HEK293T (cell line): ENCODE measurements around the gene ITPA.

Source experiments
- CTCF ChIA-PET: fragments of 350-600 bp; formaldehyde crosslinking; extraction: SDS; loops from one replicate; lab custom pipeline; 2021; ENCODE audit warnings: antibody characterized with exemption, inconsistent platforms; lab: Yijun Ruan, JAX
- POLR2A ChIA-PET: fragments of 350-600 bp; formaldehyde crosslinking; extraction: SDS; loops from one replicate; lab custom pipeline; 2020; ENCODE audit warnings: antibody characterized with exemption, inconsistent platforms; lab: Yijun Ruan, JAX
- DNase-seq: peaks from one replicate; pipeline ENCODE4 v3.0.0; 2012; ENCODE audit warnings: mixed read lengths; ENCODE audit errors: extremely low spot score
- ARNT ChIP-seq: fragments of 450-650 bp; IDR thresholded peaks from 2 replicates; pipeline ENCODE4 v1.6.1; 2017; ENCODE audit warnings: mild to moderate bottlenecking
- BHLHE40 ChIP-seq: fragments of 450-650 bp; IDR thresholded peaks from 2 replicates; pipeline ENCODE4 v1.6.1; 2016; ENCODE audit warnings: mild to moderate bottlenecking, moderate library complexity, borderline replicate concordance
- CTBP1 ChIP-seq: fragments of 450-650 bp; IDR thresholded peaks from 2 replicates; pipeline ENCODE4 v1.6.1; 2016; ENCODE audit warnings: borderline replicate concordance
- ELF4 ChIP-seq: fragments of 450-650 bp; IDR thresholded peaks from 2 replicates; pipeline ENCODE4 v1.6.1; 2017; ENCODE audit warnings: antibody characterized with exemption
- FOXA1 ChIP-seq: fragments of 450-650 bp; IDR thresholded peaks from 2 replicates; pipeline ENCODE4 v1.6.1; 2016; ENCODE audit warnings: mild to moderate bottlenecking
- FOXK2 ChIP-seq: fragments of 450-650 bp; IDR thresholded peaks from 2 replicates; pipeline ENCODE4 v1.6.1; 2016; ENCODE audit warnings: mild to moderate bottlenecking
- FOXM1 ChIP-seq: fragments of 450-650 bp; IDR thresholded peaks from 2 replicates; pipeline ENCODE4 v1.6.1; 2017; ENCODE audit warnings: mild to moderate bottlenecking, borderline replicate concordance
- HDGF ChIP-seq: fragments of 450-650 bp; IDR thresholded peaks from 2 replicates; pipeline ENCODE4 v1.6.1; 2017; ENCODE audit warnings: antibody characterized with exemption, borderline replicate concordance
- L3MBTL2 ChIP-seq: fragments of 450-650 bp; conservative IDR thresholded peaks from 2 replicates; pipeline ENCODE4 v1.6.1; 2016; ENCODE audit warnings: mild to moderate bottlenecking
- LEF1 ChIP-seq: fragments of 450-650 bp; IDR thresholded peaks from 2 replicates; pipeline ENCODE4 v1.6.1; 2017; ENCODE audit warnings: mild to moderate bottlenecking, borderline replicate concordance
- NFRKB ChIP-seq: fragments of 450-650 bp; IDR thresholded peaks from 2 replicates; pipeline ENCODE4 v1.6.1; 2016; ENCODE audit warnings: mild to moderate bottlenecking, moderate library complexity
- SP1 ChIP-seq: fragments of 450-650 bp; IDR thresholded peaks from 2 replicates; pipeline ENCODE4 v1.6.1; 2017
- SUZ12 ChIP-seq: fragments of 450-650 bp; IDR thresholded peaks from 2 replicates; pipeline ENCODE4 v1.6.1; 2016; ENCODE audit warnings: mild to moderate bottlenecking
- TARDBP ChIP-seq: fragments of 450-650 bp; IDR thresholded peaks from 2 replicates; pipeline ENCODE4 v1.6.1; 2016
- ZNF384 ChIP-seq: fragments of 450-650 bp; IDR thresholded peaks from 2 replicates; pipeline ENCODE4 v1.6.1; 2016
- TF ChIP-seq, protein P1 (sequence below): fragments of 450-650 bp; IDR thresholded peaks from 2 replicates; pipeline ENCODE4 v1.6.1; 2016

ITPA gene

GRCh38 chr20:3209257-3209945 lies at the start of gene ITPA:
ITPA (plus strand) TSS chr20:3209498; CDS start chr20:3209552, 54 bp downstream.
- CTCF ChIA-PET: no interaction called here
- POLR2A ChIA-PET: interaction anchor here (0.7 to 2.2 kb wide), 4 partner anchors 9 to 289 kb away, joined by 3 to 8 read pairs (median 5); no protein-coding TSS in a partner anchor
- peak; percentile 75 for DNase-seq
- TF ChIP-seq FOXA1 (no peak), CTBP1 (no peak), L3MBTL2 (peak; percentile 85), ELF4 (0 out of 2 replicates have a peak, but pooled peaks have one; percentile 33)

DNA sequence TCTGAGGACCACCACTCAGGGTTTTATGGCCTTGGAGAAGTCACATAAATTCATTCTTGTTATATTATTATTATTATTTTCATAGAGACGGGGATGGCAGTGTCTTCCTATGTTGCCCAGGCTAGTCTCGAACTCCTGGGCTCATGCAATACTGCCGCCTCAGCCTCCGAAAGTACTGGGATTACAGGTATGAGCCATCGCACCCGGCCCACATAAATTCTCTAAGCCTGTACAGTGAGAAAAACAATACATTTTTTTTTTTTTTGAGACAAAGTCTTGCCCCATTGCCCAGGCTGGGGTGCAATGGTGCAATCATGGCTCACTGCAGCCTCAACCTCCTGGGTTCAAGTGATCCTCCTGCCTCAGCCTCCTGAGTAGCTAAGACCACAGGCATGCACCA lies 48.9 kb upstream of the ITPA start:
- no peak for DNase-seq
- ChIA-PET CTCF (interaction anchor here (0.5 to 0.6 kb wide), 2 partner anchors 12 to 154 kb away, joined by 3 to 5 read pairs; no protein-coding TSS in a partner anchor), POLR2A (interaction anchor here (0.6 to 1.8 kb wide), 7 partner anchors 9 to 115 kb away, joined by 3 to 13 read pairs (median 5); partner anchors contain the start of genes LZTS3 and SLC4A11)
- TF ChIP-seq LEF1: no peak
- peak; percentile 66 for TF ChIP-seq ZNF384

GRCh38 chr20:3161316-3162079 lies 47.8 kb upstream of the ITPA start:
- ChIA-PET POLR2A (interaction anchor here (0.8 to 1.6 kb wide), 2 partner anchors 10 to 78 kb away, joined by 3 to 13 read pairs; partner anchors contain the start of gene SLC4A11), CTCF (no interaction called here)

DNA sequence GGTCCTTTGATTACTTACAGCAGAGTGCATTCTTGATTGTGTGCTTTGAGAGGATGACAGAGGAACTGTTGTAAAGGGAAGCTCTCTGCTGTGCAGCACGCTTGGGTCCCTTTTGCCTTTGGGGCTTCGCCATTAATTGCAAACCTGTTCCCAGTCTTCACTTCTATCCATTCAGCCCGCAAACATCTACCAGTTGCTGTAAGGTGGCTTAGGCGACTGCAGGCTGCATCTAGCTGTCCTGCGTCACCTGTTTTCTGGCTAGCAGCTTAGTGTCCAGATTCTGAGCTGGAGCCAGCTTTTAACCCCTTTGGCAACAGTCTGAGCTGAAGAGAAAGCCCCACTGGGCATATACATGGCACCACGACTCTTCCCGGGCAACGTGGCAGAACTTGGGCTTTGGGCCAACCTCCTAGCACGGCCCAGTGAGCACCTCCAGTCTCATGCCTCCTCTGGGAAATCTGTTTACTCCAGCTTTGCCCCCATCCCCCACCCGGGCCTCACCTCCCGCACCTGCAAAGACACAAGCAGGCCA lies 47.2 kb upstream of the ITPA start:
- POLR2A ChIA-PET: interaction anchor here (0.7 to 1.6 kb wide), 3 partner anchors 10 to 46 kb away, joined by 3 to 13 read pairs (median 4); partner anchors contain the start of gene LZTS3
- no peak for DNase-seq
- TF ChIP-seq ZNF384 (no peak), FOXA1 (no peak), ARNT (no peak), SP1 (no peak), FOXK2 (no peak), HDGF (no peak), CTBP1 (no peak), BHLHE40 (no peak), LEF1 (no peak), FOXM1 (no peak), SUZ12 (no peak), TARDBP (no peak), ELF4 (no peak), NFRKB (no peak), L3MBTL2 (no peak)
- TF ChIP-seq, protein P1, sequence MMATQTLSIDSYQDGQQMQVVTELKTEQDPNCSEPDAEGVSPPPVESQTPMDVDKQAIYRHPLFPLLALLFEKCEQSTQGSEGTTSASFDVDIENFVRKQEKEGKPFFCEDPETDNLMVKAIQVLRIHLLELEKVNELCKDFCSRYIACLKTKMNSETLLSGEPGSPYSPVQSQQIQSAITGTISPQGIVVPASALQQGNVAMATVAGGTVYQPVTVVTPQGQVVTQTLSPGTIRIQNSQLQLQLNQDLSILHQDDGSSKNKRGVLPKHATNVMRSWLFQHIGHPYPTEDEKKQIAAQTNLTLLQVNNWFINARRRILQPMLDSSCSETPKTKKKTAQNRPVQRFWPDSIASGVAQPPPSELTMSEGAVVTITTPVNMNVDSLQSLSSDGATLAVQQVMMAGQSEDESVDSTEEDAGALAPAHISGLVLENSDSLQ: no peak
- CTCF ChIA-PET: no interaction called here

More at GRCh38 chr20:3161316-3162079, 47.8 kb upstream of the ITPA start:
- no peak for DNase-seq
- TF ChIP-seq SUZ12 (no peak), FOXK2 (no peak), NFRKB (no peak), BHLHE40 (no peak), TARDBP (no peak), L3MBTL2 (no peak), CTBP1 (no peak), HDGF (no peak), ELF4 (no peak), FOXA1 (no peak), LEF1 (no peak), FOXM1 (no peak)
- TF ChIP-seq, protein P1: no peak

- no peak for DNase-seq
- ChIA-PET POLR2A (interaction anchor here (0.6 to 1.0 kb wide), 3 partner anchors 10 to 544 kb away, joined by 3 to 4 read pairs (median 4); partner anchors contain the start of gene LZTS3), CTCF (no interaction called here)
- no peak for TF ChIP-seq SP1
- no peak for TF ChIP-seq L3MBTL2
- TF ChIP-seq ZNF384: no peak
- no peak for TF ChIP-seq FOXM1
- no peak for TF ChIP-seq HDGF
- TF ChIP-seq FOXA1: no peak
- TF ChIP-seq ELF4: no peak
- TF ChIP-seq TARDBP: no peak
- TF ChIP-seq, protein P1: no peak
- no peak for TF ChIP-seq ARNT
- TF ChIP-seq NFRKB: no peak
- TF ChIP-seq LEF1: no peak
- TF ChIP-seq CTBP1: no peak
Observed at GRCh38 chr20:3163099-3164042, 45.9 kb upstream of the ITPA start.
